Stimulated activated CD4-positive, alpha-beta T cell treated with anti-CD3 and anti-CD28 coated beads, Interleukin-1b, Interleukin-23, amount 100 ng/mL, for 48 hours (primary cell): ENCODE data around the gene UNC45B.
"Not testable (repeated sequence)": the region's sequence is repeated elsewhere in the genome, so short reads cannot be mapped to it uniquely, and the experiment has no call there.

Source experiments
- DNase-seq: peaks from one replicate; pipeline ENCODE4 v3.0.0-alpha.2; 2020

Gene UNC45B

DNA sequence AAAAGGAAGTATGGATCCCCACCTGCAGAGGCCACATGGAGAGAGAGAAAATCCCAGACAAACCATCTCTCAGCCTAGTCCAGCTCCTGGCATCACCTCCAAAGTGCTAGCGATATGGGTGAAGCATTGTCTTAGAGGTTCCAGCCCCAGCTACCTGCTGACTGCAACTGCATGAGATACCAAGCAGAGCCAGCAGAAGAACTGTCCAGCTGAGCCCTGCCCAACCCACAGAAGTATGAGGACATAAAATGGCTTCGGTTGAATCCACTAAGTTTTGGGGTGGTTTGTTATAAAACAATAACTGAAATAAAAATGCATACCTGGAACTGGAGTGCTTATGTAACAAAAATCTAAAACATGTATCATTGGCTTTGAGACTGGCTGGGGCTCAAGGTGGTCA is 74.8 kb downstream of the UNC45B start:
- no peak for DNase-seq

- no peak for DNase-seq
Measured at GRCh38 chr17:35224436-35224835, 76.8 kb downstream of the UNC45B start.

GRCh38 chr17:35227546-35227945 is 79.9 kb downstream of the UNC45B start:
- no peak for DNase-seq

- DNase-seq: no peak
Measured at GRCh38 chr17:35229638-35230037, 82.0 kb downstream of the UNC45B start.

GRCh38 chr17:35234315-35234714 is 86.7 kb downstream of the UNC45B start:
- not testable (repeated sequence) for DNase-seq

DNA sequence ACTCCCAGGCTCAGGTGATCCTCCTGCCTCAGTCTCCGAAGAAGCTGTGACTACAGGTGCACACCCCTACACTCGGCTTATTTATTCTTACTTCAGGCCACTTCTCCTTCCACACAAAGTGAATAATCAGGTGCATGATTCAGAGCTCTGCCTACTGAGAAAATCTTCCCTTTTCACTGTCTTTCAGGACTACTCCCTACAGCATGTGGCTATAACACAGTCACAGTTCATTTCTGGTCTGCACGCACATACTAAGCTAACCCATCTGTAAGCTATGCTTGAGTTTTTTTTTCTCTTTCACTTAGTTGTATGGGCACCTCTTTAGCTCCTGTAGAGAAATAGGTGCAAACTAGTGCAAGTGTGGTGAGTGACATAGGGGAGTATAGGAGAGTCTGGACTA is 87.7 kb downstream of the UNC45B start:
- DNase-seq: no peak

GRCh38 chr17:35235917-35236316 is 88.3 kb downstream of the UNC45B start:
- no peak for DNase-seq

DNA sequence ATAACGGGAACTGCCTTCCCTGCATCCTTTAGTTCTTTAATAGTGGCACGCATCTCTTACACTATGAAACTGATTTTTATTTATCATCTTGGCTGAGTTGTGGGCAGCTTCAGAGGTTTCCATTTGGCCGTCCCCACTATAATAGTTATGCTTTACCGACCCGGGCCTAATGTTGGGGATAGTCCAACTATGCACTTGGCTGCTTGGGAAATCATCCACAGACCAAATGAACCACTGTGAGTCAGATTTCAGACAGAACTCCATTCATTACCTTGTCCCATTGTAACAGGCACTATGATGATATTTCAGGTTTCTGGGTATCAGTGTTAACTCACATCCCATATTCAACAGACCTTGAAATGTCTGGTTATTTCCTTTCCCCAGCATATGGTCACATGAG is 89.2 kb downstream of the UNC45B start:
- no peak for DNase-seq

DNA sequence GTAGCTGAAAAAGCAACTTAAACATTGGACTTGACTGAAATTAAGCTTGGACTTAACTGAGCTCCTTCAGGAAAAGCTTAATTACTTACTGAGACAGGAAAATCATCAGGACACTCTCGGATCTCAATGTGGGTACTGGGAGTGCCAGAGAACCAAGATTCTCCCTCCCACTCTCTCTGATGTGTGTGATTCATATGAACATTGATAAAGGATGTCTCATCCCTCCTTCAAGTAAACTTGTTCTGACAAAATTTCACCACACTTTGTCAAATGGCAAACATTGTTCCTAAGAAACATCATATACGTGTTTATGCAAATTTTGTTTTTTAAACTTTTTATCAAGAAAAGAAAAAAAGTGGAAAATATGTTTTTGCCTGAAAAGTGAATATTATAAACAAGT is 91.2 kb downstream of the UNC45B start:
- no peak for DNase-seq
